Measurements from ENCODE around the gene CD4.

CD4 gene

GRCh38 chr12:6765634-6766581 is 23.4 kb upstream of the CD4 start, which contains the start of gene PTMS:
PTMS (plus strand) TSS chr12:6766363; CDS start chr12:6766706, 343 bp downstream.
- Histone ChIP-seq H3K4me3 (peak within 1 kb of the TSS; percentile 96), H3K27ac (peak within 1 kb of the TSS; percentile 82 to 100)
- TF ChIP-seq, protein P1, sequence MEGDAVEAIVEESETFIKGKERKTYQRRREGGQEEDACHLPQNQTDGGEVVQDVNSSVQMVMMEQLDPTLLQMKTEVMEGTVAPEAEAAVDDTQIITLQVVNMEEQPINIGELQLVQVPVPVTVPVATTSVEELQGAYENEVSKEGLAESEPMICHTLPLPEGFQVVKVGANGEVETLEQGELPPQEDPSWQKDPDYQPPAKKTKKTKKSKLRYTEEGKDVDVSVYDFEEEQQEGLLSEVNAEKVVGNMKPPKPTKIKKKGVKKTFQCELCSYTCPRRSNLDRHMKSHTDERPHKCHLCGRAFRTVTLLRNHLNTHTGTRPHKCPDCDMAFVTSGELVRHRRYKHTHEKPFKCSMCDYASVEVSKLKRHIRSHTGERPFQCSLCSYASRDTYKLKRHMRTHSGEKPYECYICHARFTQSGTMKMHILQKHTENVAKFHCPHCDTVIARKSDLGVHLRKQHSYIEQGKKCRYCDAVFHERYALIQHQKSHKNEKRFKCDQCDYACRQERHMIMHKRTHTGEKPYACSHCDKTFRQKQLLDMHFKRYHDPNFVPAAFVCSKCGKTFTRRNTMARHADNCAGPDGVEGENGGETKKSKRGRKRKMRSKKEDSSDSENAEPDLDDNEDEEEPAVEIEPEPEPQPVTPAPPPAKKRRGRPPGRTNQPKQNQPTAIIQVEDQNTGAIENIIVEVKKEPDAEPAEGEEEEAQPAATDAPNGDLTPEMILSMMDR (IDR thresholded peaks at IDR 0.05), result no peak
- DNase-seq (ENCODE audit: low spot score), result peak; percentile 94

GRCh38 chr12:6766651-6767349 is 22.5 kb upstream of the CD4 start:
- peak overlapping the region; percentile 82 to 100 for H3K27ac ChIP-seq
- peak overlapping the region; percentile 96 for H3K4me3 ChIP-seq
- DNase-seq (ENCODE audit: low spot score), result no peak
- TF ChIP-seq, protein P1 (IDR thresholded peaks at IDR 0.05), result peak; percentile 72

DNA sequence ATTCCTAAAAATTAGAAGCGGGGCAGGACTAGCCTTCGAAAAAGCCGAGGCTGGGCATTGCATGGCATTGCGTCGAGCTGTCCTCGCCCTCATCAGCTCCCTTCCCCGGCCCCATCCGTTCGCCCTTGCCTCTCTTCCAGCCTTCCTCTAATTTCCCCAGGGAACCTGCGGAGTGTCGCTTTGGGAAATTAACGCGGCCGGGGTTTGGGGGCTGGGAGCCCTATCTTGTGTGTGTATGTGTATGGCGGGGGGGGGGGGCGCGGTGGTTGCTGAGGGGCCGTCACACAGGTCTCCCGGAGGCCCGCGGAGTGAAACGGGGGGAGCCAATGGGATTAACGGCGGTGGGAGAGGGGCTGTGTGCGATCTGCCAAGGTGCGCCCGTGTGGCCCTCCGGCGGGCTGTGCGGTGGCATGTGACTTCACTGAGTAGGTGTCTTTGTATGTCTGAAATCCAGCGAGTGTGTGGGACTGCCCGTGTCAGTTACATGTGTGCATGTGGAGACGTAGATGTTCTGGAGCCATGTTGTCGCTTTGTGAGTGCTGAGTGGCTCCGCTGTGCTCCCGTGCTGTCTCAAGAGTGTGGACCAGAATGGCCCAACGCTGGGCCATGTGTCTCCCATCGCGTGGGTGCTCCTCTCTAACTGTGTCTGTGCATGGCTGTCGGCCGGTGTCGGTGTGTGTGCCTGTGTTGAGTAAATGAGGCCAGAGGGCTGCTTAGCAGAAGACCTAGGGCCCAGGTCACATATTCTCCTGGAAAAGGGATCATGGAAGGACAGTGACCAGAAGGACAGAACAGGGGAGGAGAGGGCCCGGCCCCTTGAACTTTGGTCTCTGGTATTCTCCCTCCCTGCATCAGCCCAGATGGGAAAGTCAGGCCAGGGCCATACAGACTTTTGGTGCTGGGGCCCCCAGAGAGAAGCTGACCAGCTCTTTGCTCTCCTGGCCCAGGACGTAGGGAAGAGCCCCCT is 21.7 kb upstream of the CD4 start:
- TF ChIP-seq, protein P1 (IDR thresholded peaks at IDR 0.05), result no peak
- peak overlapping the region; percentile 82 to 100 for H3K27ac ChIP-seq
- no peak for DNase-seq (ENCODE audit: low spot score)
- H3K4me3 ChIP-seq, result peak overlapping the region; percentile 96

GRCh38 chr12:6768437-6768914 is 20.9 kb upstream of the CD4 start:
- peak overlapping the region; percentile 96 for H3K4me3 ChIP-seq
- TF ChIP-seq, protein P1 (IDR thresholded peaks at IDR 0.05), result no peak
- peak overlapping the region; percentile 82 to 100 for H3K27ac ChIP-seq
- DNase-seq (ENCODE audit: low spot score), result no peak

DNA sequence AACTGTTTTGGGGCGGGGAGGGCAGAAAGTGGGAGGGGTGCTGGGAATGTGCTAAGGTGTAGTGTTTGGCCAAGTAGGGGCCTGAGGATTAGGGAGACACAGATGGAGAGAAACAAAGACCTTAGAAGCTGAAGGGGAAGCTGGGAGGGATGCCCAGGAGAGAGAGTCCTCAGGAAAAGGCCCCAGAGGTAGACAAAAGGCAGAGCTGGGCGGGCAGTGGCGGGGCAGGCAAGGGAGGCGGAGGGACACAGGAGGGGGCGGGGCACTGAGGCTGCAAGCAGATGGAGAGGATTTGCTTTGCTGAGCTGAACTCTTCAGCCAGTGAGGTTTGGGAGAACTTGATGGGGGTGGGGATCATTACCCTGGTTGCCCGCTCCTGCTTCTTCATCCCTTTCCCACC is 20.3 kb upstream of the CD4 start:
- no peak for DNase-seq (ENCODE audit: low spot score)

DNA sequence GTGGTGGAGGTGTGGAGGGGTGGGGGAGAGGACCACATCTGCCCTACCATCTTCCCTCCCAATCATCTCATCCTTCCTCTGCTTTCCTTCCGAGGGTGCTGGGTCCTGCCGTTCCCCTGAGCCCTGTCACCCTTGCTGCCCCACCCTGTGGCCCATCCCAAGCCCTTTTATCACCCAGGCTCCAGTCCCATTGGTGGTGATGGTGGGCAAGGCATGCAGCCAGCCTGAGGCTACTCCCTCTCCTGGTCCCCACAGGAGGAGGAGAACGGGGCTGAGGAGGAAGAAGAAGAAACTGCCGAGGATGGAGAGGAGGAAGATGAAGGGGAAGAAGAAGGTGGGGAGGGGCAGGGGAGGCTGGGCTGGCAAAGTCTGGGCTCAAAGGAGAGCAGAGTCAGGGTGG is 19.7 kb upstream of the CD4 start:
- H3K4me3 ChIP-seq, result no peak overlapping the region
- TF ChIP-seq, protein P1 (IDR thresholded peaks at IDR 0.05), result no peak
- peak overlapping the region in 1 of 2 donors; percentile 100 for H3K27ac ChIP-seq
- DNase-seq (ENCODE audit: low spot score), result no peak

More for the DNA sequence above, 20.3 kb upstream of the CD4 start:
- peak overlapping the region; percentile 96 for H3K4me3 ChIP-seq
- TF ChIP-seq, protein P1 (IDR thresholded peaks at IDR 0.05), result no peak
- H3K27ac ChIP-seq, result peak overlapping the region; percentile 82 to 100
